ENCODE data around the gene WTAP. TPM values are rescaled to one million over a fixed set of nuclear protein-coding genes. Genes with fewer than 3 reads are reported as not detected.
A peak's percentile ranks its signal among the peaks of the same experiment; 100 is the strongest.

WTAP gene
- total RNA-seq, 1 donor from 2014 or later, result 78.4 TPM

- ATAC-seq (no peak), DNase-seq (no peak)
- Histone ChIP-seq H3K4me1 (peaks cover 25% of the 10 kb centered on the region), H3K27ac (no peak overlapping the region), H3K27me3 (ENCODE audit: low read depth) (no peaks in the 10 kb centered on the region), H3K4me3 (no peak overlapping the region), H3K9me3 (no peaks in the 10 kb centered on the region), H3K36me3 (no peaks in the 10 kb centered on the region)
- TF ChIP-seq CTCF (IDR thresholded peaks at IDR 0.05), result no peak
- intact Hi-C loops (cut with DNase I), result no loop called here
Measured at GRCh38 chr6:159713984-159714383, 13.3 kb upstream of the WTAP start.

- no peak for TF ChIP-seq CTCF (IDR thresholded peaks at IDR 0.05)
- H3K36me3 ChIP-seq, result no peaks in the 10 kb centered on the region
- ATAC-seq, result no peak
- DNase-seq, result no peak
- H3K4me1 ChIP-seq, result peaks cover 25% of the 10 kb centered on the region
- no peak overlapping the region for H3K27ac ChIP-seq
- H3K9me3 ChIP-seq, result no peaks in the 10 kb centered on the region
- intact Hi-C loops (cut with DNase I), result no loop called here
- H3K27me3 ChIP-seq (ENCODE audit: low read depth), result no peaks in the 10 kb centered on the region
- H3K4me3 ChIP-seq, result no peak overlapping the region
Measured at GRCh38 chr6:159714404-159714803, 12.9 kb upstream of the WTAP start.

GRCh38 chr6:159715166-159715565 is 12.1 kb upstream of the WTAP start:
- Histone ChIP-seq H3K9me3 (no peaks in the 10 kb centered on the region), H3K27me3 (ENCODE audit: low read depth) (no peaks in the 10 kb centered on the region), H3K4me3 (no peak overlapping the region), H3K4me1 (peaks cover 25% of the 10 kb centered on the region), H3K27ac (peak overlapping the region; percentile 15), H3K36me3 (no peaks in the 10 kb centered on the region)
- intact Hi-C loops (cut with DNase I), result no loop called here
- ATAC-seq (no peak), DNase-seq (no peak)
- TF ChIP-seq CTCF (IDR thresholded peaks at IDR 0.05), result no peak

GRCh38 chr6:159715605-159716004 is 11.7 kb upstream of the WTAP start:
- Histone ChIP-seq H3K4me1 (peaks cover 25% of the 10 kb centered on the region), H3K9me3 (no peaks in the 10 kb centered on the region), H3K4me3 (no peak overlapping the region), H3K36me3 (no peaks in the 10 kb centered on the region), H3K27ac (peak overlapping the region; percentile 66), H3K27me3 (ENCODE audit: low read depth) (no peaks in the 10 kb centered on the region)
- intact Hi-C loops (cut with DNase I), result no loop called here
- no peak for ATAC-seq
- TF ChIP-seq CTCF (IDR thresholded peaks at IDR 0.05), result no peak
- DNase-seq, result no peak

GRCh38 chr6:159716247-159717096 is 10.8 kb upstream of the WTAP start:
- no peak for DNase-seq
- peak overlapping the region; percentile 18 for H3K4me3 ChIP-seq
- H3K27me3 ChIP-seq (ENCODE audit: low read depth), result no peaks in the 10 kb centered on the region
- peaks cover 25% of the 10 kb centered on the region for H3K4me1 ChIP-seq
- H3K36me3 ChIP-seq, result no peaks in the 10 kb centered on the region
- intact Hi-C loops (cut with DNase I), result no loop called here
- ATAC-seq, result peak; percentile 84 to 87
- peak overlapping the region; percentile 66 for H3K27ac ChIP-seq
- no peak for TF ChIP-seq CTCF (IDR thresholded peaks at IDR 0.05)
- H3K9me3 ChIP-seq, result no peaks in the 10 kb centered on the region

All from lower lobe of right lung (tissue), 2 donors.